ENCODE results near the gene SBK1.

Gene SBK1

DNA sequence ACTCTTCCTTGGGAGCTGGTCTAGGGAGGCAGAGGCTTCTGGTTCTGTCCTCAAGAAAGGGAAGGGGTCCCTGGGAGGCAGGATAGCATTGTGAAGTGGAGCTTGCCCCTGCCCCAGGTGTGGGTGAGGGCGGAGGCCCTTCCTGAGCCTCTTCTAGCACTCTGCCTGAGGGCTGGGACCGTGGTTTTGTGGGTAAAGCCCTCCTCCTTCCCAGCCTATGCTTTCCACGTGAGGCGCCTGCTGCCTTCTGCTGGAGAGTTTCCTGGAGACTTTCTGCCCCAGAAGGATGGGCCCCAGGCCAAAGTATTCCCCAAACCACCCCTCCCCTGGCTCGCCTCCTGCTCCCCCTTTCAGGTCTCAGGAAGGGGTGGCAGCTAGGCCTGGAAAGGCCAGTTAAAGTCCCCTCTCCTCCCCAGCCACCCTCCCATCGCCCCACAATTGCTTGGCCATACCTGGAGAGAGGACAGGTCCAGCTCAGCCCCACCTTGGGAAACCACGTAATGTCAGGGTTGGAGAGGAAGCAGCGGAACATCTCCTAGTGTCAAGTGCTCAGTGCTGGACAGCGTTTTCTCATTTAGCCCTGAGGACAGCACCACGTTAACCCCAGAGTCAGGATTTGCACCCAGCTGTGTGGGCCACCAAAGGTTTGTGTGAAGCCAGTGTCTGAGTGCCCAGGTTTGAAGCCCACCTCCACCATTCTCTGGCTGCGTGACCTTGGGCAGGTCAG lies 5.6 kb downstream of the SBK1 start:
- Histone ChIP-seq H3K4me3 (ENCODE audit: low read depth, low read length) (no peak overlapping the region), H3K27me3 (replicated peaks) (peaks cover 17% of the 10 kb centered on the region), H3K27ac (no peak overlapping the region), H3K36me3 (replicated peaks) (no peaks in the 10 kb centered on the region)
- DNase-seq = no peak
- TF ChIP-seq, protein P1, sequence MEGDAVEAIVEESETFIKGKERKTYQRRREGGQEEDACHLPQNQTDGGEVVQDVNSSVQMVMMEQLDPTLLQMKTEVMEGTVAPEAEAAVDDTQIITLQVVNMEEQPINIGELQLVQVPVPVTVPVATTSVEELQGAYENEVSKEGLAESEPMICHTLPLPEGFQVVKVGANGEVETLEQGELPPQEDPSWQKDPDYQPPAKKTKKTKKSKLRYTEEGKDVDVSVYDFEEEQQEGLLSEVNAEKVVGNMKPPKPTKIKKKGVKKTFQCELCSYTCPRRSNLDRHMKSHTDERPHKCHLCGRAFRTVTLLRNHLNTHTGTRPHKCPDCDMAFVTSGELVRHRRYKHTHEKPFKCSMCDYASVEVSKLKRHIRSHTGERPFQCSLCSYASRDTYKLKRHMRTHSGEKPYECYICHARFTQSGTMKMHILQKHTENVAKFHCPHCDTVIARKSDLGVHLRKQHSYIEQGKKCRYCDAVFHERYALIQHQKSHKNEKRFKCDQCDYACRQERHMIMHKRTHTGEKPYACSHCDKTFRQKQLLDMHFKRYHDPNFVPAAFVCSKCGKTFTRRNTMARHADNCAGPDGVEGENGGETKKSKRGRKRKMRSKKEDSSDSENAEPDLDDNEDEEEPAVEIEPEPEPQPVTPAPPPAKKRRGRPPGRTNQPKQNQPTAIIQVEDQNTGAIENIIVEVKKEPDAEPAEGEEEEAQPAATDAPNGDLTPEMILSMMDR (IDR thresholded peaks at IDR 0.05; ENCODE audit: low read depth, low read length, missing control alignments) = no peak
- in situ Hi-C loops (cut with HindIII; ENCODE audit: low pct_ligation_motif_present, low sequenced_read_pairs) = no loop called here

DNA sequence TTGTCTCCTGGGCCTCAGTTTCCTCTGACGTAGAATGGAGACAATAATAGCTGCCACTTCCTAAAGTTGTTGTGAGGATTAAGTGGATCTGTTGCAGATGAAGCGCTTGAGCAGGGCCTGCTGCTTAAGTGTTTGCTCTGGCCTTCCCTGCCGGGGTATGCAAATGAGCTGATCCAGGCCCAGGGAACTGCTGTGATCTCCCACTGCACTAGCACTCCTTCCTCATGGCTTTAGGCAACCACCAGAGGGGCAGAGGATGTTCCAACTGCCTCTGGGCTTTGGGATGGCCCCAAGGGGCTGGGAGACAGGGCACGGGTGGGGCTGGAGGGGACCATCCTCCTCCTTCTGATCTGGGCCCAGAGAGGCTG lies 6.2 kb downstream of the SBK1 start:
- in situ Hi-C loops (cut with HindIII; ENCODE audit: low pct_ligation_motif_present, low sequenced_read_pairs) = no loop called here
- no peak for DNase-seq
- H3K27me3 ChIP-seq (replicated peaks) = peaks cover 12% of the 10 kb centered on the region
- no peak overlapping the region for H3K27ac ChIP-seq
- H3K4me3 ChIP-seq (ENCODE audit: low read depth, low read length) = no peak overlapping the region
- TF ChIP-seq, protein P1 (IDR thresholded peaks at IDR 0.05; ENCODE audit: low read depth, low read length, missing control alignments) = no peak
- no peaks in the 10 kb centered on the region for H3K36me3 ChIP-seq (replicated peaks)

DNA sequence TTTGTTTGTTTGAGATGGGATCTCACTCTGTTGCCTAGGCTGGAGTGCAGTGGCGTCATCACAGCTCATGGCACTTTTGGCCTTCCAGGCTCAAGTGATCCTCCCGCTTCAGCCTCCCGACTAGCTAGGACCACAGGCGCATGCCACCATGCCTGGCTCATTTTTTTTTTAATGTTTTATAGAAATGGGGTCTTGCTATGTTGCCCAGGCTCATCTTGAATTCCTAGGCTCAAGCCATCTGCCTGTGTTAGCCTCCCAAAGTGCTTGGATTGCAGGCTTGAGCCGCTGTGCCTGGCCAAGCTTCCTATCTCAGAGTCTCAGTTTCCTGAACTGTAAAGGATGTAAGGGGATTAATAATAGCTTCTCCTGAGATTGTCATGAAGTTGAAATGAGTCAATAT lies 8.0 kb downstream of the SBK1 start:
- H3K4me3 ChIP-seq (ENCODE audit: low read depth, low read length) = no peak overlapping the region
- no peaks in the 10 kb centered on the region for H3K27me3 ChIP-seq (replicated peaks)
- no peak overlapping the region for H3K27ac ChIP-seq
- H3K36me3 ChIP-seq (replicated peaks) = no peaks in the 10 kb centered on the region
- DNase-seq = no peak
- TF ChIP-seq, protein P1 (IDR thresholded peaks at IDR 0.05; ENCODE audit: low read depth, low read length, missing control alignments) = no peak
- in situ Hi-C loops (cut with HindIII; ENCODE audit: low pct_ligation_motif_present, low sequenced_read_pairs) = no loop called here

DNA sequence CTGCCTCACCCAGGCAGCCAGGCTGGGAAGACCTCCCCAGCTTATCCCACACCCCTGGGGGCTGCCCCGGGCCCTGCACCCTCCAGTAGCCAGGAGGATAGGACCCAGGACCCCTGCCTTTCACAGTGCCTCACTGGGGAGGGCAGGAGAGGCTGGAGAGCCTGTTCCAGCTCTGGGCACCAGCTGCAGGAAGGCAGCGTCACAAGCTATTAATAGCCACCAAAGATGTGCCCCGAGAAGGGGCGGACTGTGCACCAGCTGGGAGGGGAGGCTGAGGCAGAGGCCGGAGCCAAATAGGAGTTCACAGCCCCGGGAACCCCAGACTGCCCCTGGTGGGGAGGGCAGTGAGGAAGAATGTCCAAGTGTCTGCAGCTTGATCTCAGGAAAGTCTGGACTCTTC lies 8.8 kb downstream of the SBK1 start:
- H3K27me3 ChIP-seq (replicated peaks) = no peaks in the 10 kb centered on the region
- no peak overlapping the region for H3K4me3 ChIP-seq (ENCODE audit: low read depth, low read length)
- no peaks in the 10 kb centered on the region for H3K36me3 ChIP-seq (replicated peaks)
- in situ Hi-C loops (cut with HindIII; ENCODE audit: low pct_ligation_motif_present, low sequenced_read_pairs) = no loop called here
- no peak overlapping the region for H3K27ac ChIP-seq
- TF ChIP-seq, protein P1 (IDR thresholded peaks at IDR 0.05; ENCODE audit: low read depth, low read length, missing control alignments) = no peak
- no peak for DNase-seq

DNA sequence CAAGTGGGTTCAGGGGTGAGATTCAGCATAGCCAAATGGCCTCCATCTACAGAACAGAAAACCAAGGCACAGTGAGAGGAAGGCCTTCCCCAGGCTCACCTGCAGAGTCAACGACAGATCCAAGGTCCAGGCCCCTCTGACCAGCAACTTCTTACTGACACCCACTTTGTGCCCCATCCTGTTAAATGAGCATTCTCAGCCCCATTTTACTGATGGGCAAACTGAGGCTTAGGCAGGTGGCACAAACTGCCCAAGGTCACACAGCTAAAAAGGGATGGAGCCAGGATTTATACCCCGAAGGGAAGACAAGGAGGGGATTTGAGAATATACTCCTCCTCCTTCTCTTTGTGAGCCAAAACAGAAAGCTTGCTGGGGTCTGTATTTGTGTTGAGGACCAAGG lies 9.3 kb downstream of the SBK1 start:
- Histone ChIP-seq H3K27ac (no peak overlapping the region), H3K27me3 (replicated peaks) (no peaks in the 10 kb centered on the region), H3K36me3 (replicated peaks) (no peaks in the 10 kb centered on the region), H3K4me3 (ENCODE audit: low read depth, low read length) (no peak overlapping the region)
- TF ChIP-seq, protein P1 (IDR thresholded peaks at IDR 0.05; ENCODE audit: low read depth, low read length, missing control alignments) = no peak
- in situ Hi-C loops (cut with HindIII; ENCODE audit: low pct_ligation_motif_present, low sequenced_read_pairs) = no loop called here
- no peak for DNase-seq

DNA sequence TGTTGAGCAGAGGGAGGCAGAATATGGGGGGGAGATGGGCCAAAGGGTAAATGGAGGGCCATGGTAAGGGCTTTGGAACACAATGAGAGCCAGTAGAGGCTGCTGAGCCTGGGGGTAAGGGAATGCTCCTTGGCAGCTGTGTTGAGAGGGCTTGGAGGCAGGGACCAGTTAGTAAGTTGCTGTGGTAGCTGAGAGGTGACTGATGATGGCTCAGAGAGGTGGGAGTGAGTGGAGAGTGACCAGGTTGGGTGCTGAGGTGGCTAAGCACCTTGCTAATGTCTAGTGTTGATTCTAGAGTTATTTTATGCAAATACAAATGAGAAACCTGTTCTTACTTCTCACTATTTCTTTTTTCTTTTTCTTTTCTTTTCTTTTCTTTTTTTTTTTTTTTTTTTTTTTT lies 10.8 kb downstream of the SBK1 start:
- TF ChIP-seq, protein P1 (IDR thresholded peaks at IDR 0.05; ENCODE audit: low read depth, low read length, missing control alignments) = no peak
- Histone ChIP-seq H3K4me3 (ENCODE audit: low read depth, low read length) (no peak overlapping the region), H3K27me3 (replicated peaks) (no peaks in the 10 kb centered on the region), H3K27ac (no peak overlapping the region), H3K36me3 (replicated peaks) (no peaks in the 10 kb centered on the region)
- no peak for DNase-seq
- in situ Hi-C loops (cut with HindIII; ENCODE audit: low pct_ligation_motif_present, low sequenced_read_pairs) = no loop called here
